WERI-Rb-1 (cell line): ENCODE data around the gene FGF2.

ENCODE experiments used
- DNase-seq: peaks from one replicate; pipeline ENCODE4 v3.0.0-alpha.2; 2020
- H3K27ac ChIP-seq: fragments of 250-450 bp; sonication (Bioruptor Pico); 2 replicates; pipeline ENCODE4 v1.5.1; 2020; ENCODE audit warnings: mild to moderate bottlenecking, moderate library complexity
- H3K27me3 ChIP-seq: fragments of 250-450 bp; sonication (Bioruptor Pico); 2 replicates; pipeline ENCODE4 v1.5.1; 2021; ENCODE audit warnings: mild to moderate bottlenecking, low read depth, moderate library complexity; ENCODE audit not compliant: insufficient read depth, severe bottlenecking
- H3K36me3 ChIP-seq: fragments of 250-450 bp; sonication (Bioruptor Pico); 2 replicates; pipeline ENCODE4 v1.5.1; 2020; ENCODE audit warnings: mild to moderate bottlenecking, moderate library complexity
- H3K4me3 ChIP-seq: 2 replicates; pipeline ENCODE4 v1.5.1; 2011; ENCODE audit warnings: low read depth, mild to moderate bottlenecking, control low read depth, low read length
- H3K9me3 ChIP-seq: fragments of 250-450 bp; sonication (Bioruptor Pico); 2 replicates; pipeline ENCODE4 v1.5.1; 2021; ENCODE audit warnings: mild to moderate bottlenecking, moderate library complexity; ENCODE audit not compliant: severe bottlenecking
- TF ChIP-seq, protein P1 (sequence below): IDR thresholded peaks from 2 replicates; pipeline ENCODE4 v1.5.1; 2011; ENCODE audit warnings: low read depth, mild to moderate bottlenecking, control low read depth, inconsistent platforms, low read length

The FGF2 gene

DNA sequence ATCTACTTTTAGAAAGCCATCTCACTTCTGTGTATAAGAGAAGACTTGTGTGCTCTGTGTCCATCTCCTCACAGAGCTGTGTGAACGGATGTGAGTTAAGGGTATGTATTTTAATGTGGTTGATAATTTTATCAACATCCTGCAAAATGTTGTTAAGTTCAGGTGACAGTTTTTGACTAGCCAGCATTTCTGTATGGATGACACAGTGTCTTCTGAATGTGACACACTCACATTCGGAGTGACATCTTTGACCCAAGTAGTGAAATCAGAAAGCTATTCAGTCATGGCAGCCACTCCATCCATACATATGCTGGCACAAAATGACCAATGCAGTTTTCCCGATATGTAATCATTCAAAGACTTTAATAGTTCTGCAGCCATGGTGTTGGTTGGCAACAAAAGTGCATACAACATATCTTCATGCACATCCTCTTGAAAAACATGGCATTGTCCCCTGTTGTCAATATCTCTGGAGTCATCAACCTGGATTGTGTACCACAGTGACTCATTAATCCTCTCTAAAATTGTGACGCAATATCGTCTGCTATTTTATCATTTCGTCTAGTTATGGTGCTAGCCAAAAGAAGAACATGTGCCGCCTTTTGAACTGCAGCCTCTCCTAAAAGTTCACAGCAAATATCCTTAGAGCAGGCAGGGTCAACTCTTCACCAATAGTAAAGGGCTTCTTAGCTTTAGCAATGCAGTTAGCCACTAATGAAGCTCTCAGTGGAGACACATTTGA, 6.8 kb upstream of the FGF2 start:
- Histone ChIP-seq H3K27ac (no peak overlapping the region), H3K4me3 (no peak overlapping the region), H3K36me3 (no peaks in the 10 kb centered on the region), H3K9me3 (no peaks in the 10 kb centered on the region), H3K27me3 (no peaks in the 10 kb centered on the region)
- DNase-seq: no peak
- TF ChIP-seq, protein P1, sequence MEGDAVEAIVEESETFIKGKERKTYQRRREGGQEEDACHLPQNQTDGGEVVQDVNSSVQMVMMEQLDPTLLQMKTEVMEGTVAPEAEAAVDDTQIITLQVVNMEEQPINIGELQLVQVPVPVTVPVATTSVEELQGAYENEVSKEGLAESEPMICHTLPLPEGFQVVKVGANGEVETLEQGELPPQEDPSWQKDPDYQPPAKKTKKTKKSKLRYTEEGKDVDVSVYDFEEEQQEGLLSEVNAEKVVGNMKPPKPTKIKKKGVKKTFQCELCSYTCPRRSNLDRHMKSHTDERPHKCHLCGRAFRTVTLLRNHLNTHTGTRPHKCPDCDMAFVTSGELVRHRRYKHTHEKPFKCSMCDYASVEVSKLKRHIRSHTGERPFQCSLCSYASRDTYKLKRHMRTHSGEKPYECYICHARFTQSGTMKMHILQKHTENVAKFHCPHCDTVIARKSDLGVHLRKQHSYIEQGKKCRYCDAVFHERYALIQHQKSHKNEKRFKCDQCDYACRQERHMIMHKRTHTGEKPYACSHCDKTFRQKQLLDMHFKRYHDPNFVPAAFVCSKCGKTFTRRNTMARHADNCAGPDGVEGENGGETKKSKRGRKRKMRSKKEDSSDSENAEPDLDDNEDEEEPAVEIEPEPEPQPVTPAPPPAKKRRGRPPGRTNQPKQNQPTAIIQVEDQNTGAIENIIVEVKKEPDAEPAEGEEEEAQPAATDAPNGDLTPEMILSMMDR: no peak

DNA sequence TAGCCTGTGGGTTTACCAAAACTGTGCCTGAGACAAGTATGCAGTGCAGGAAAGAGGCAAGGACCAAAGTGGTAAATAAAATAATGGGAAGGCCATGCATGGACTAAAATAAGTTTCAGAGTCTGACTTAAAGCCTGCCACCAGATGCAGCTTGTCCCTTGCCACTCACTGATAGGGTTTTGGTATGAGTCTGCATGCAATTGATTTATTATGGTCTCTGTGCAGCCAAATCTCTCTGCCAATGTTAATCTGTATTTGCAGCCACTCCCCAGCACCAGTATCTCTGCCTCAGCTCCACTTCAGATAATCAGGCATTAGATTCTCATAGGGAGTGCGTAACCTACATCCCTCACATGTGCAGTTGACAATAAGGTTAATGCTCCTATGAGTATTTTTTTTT, 5.5 kb upstream of the FGF2 start:
- TF ChIP-seq, protein P1: no peak
- H3K36me3 ChIP-seq: no peaks in the 10 kb centered on the region
- no peaks in the 10 kb centered on the region for H3K27me3 ChIP-seq
- no peak overlapping the region for H3K27ac ChIP-seq
- no peak overlapping the region for H3K4me3 ChIP-seq
- DNase-seq: no peak
- H3K9me3 ChIP-seq: no peaks in the 10 kb centered on the region

DNA sequence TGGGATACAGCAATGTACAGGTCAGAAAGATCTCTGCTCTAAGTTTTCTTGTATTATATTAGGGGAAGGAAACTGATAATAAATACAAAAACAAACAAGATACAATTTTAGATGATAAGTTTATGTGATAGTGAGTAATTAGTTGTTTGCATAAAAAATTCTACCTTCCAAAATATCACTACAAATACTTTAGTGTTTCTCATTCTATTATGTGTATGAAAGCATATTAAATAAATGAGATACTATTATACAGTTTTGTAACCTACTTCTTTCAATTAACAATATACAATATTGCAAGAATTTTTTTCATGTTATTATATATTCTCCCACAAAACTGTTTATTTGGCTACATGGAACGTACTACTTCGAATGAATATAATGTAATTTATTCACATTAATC, 4.2 kb upstream of the FGF2 start:
- no peaks in the 10 kb centered on the region for H3K9me3 ChIP-seq
- H3K27ac ChIP-seq: no peak overlapping the region
- DNase-seq: no peak
- H3K27me3 ChIP-seq: no peaks in the 10 kb centered on the region
- TF ChIP-seq, protein P1: no peak
- H3K36me3 ChIP-seq: peaks cover 3% of the 10 kb centered on the region; the same call in 1 of the 2 replicates
- H3K4me3 ChIP-seq: no peak overlapping the region

DNA sequence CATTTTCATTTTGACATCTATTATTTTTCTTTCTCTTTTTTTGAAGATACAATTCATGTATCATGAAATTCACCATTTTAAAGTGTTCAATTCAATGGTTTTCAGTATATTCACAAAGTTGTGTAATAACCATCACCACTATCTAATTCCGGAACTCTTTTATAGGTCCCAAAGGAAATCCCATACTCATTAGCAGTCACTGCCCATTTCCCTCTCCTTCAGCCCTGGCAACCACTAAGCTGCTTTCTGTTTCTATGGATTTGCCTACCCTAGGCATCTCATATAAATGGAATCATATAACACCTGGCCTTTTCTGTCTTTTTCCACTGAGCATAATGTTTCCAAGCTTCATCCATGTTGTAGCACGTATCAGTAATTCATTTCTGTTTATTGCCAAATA, 3.2 kb upstream of the FGF2 start:
- H3K27me3 ChIP-seq: no peaks in the 10 kb centered on the region
- TF ChIP-seq, protein P1: no peak
- no peaks in the 10 kb centered on the region for H3K9me3 ChIP-seq
- no peak for DNase-seq
- no peak overlapping the region for H3K4me3 ChIP-seq
- H3K36me3 ChIP-seq: peaks cover 3% of the 10 kb centered on the region; the same call in 1 of the 2 replicates
- H3K27ac ChIP-seq: no peak overlapping the region

GRCh38 chr4:122824616-122825015, 2.0 kb upstream of the FGF2 start:
- peaks cover 3% of the 10 kb centered on the region; the same call in 1 of the 2 replicates for H3K36me3 ChIP-seq
- no peaks in the 10 kb centered on the region for H3K27me3 ChIP-seq
- no peak for DNase-seq
- H3K4me3 ChIP-seq: no peak overlapping the region
- H3K9me3 ChIP-seq: no peaks in the 10 kb centered on the region
- no peak overlapping the region for H3K27ac ChIP-seq
- TF ChIP-seq, protein P1: no peak

GRCh38 chr4:122826079-122826527, 528 bp upstream of the FGF2 start:
- H3K27me3 ChIP-seq: no peaks in the 10 kb centered on the region
- DNase-seq: no peak
- peaks cover 3% of the 10 kb centered on the region; the same call in 1 of the 2 replicates for H3K36me3 ChIP-seq
- TF ChIP-seq, protein P1: no peak
- H3K4me3 ChIP-seq: peak overlapping the region; percentile 86
- H3K9me3 ChIP-seq: no peaks in the 10 kb centered on the region
- no peak overlapping the region for H3K27ac ChIP-seq
